Suprapubic skin (tissue), 4 donors: ENCODE data around the gene PDRG1.

Experiments
- POLR2A ChIP-seq, 2 donors: fragments of 450-650 bp; IDR thresholded peaks; one replicate each; pipeline ENCODE4 v1.6.1; 2017; ENCODE audit warnings: antibody characterized with exemption in 2 of 2, mild to moderate bottlenecking in 2 of 2, moderate library complexity in 2 of 2
- POLR2AphosphoS5 ChIP-seq, 3 donors: sonication (generic); formaldehyde crosslinking; IDR thresholded peaks; one replicate each; pipeline ENCODE4 v1.6.1; 2017; ENCODE audit warnings: antibody characterized with exemption in 3 of 3

- TF ChIP-seq POLR2AphosphoS5 (IDR thresholded peaks at IDR 0.05) (no peak), POLR2A (IDR thresholded peaks at IDR 0.05) (no peak)
Observed at GRCh38 chr20:31896049-31896448, 55.8 kb downstream of the PDRG1 start.
